HG03558 (cell line): ENCODE measurements around the gene TCF21.
"Not testable (repeated sequence)": the region's sequence is repeated elsewhere in the genome, so short reads cannot be mapped to it uniquely, and the experiment has no call there.

ENCODE experiments used
- ATAC-seq: cut with Tn5 transposase; IDR thresholded peaks from one replicate; pipeline ENCODE4 v1.9.1; 2021; ENCODE audit warnings: moderate number of reproducible peaks; ENCODE audit not compliant: unreplicated experiment; ENCODE audit errors: extremely low read depth

The TCF21 gene

GRCh38 chr6:133888929-133889556 is at the start of gene TCF21:
Gene TCF21, plus strand, starts transcription at chr6:133889113. Its CDS starts 285 bp downstream, at chr6:133889398.
- no peak for ATAC-seq

- ATAC-seq: no peak
Observed at GRCh38 chr6:133841176-133841575, 47.7 kb upstream of the TCF21 start.

- ATAC-seq: no peak
Observed at GRCh38 chr6:133843098-133843497, 45.8 kb upstream of the TCF21 start.

- ATAC-seq: no peak
Observed at GRCh38 chr6:133844709-133845108, 44.2 kb upstream of the TCF21 start.

GRCh38 chr6:133854041-133854363 is 34.9 kb upstream of the TCF21 start:
- ATAC-seq: no peak

GRCh38 chr6:133854364-133855275 is 34.3 kb upstream of the TCF21 start:
- ATAC-seq: no peak

GRCh38 chr6:133855276-133855990 is 33.5 kb upstream of the TCF21 start:
- ATAC-seq: no peak

GRCh38 chr6:133855991-133856370 is 32.9 kb upstream of the TCF21 start:
- ATAC-seq: no peak

- no peak for ATAC-seq
Observed at GRCh38 chr6:133856911-133857310, 32.0 kb upstream of the TCF21 start.

GRCh38 chr6:133857696-133858095 is 31.2 kb upstream of the TCF21 start:
- ATAC-seq: no peak

- not testable (repeated sequence) for ATAC-seq
Observed at GRCh38 chr6:133861337-133861736, 27.6 kb upstream of the TCF21 start.

GRCh38 chr6:133863228-133863627 is 25.7 kb upstream of the TCF21 start:
- ATAC-seq: no peak

- no peak for ATAC-seq
Observed at GRCh38 chr6:133865680-133866079, 23.2 kb upstream of the TCF21 start.

- no peak for ATAC-seq
Observed at GRCh38 chr6:133871131-133871530, 17.8 kb upstream of the TCF21 start.

- no peak for ATAC-seq
Observed at GRCh38 chr6:133873538-133873937, 15.4 kb upstream of the TCF21 start.

GRCh38 chr6:133877116-133877515 is 11.8 kb upstream of the TCF21 start:
- no peak for ATAC-seq

- ATAC-seq: no peak
Observed at GRCh38 chr6:133880006-133880405, 8.9 kb upstream of the TCF21 start.

GRCh38 chr6:133880896-133881295 is 8.0 kb upstream of the TCF21 start:
- no peak for ATAC-seq

GRCh38 chr6:133886104-133886775 is 2.7 kb upstream of the TCF21 start:
- no peak for ATAC-seq

GRCh38 chr6:133887156-133887879 is 1.6 kb upstream of the TCF21 start:
- ATAC-seq: no peak
